ENCODE data around the gene NACA. TPM values are rescaled to one million over a fixed set of nuclear protein-coding genes. Genes with fewer than 3 reads are reported as not detected.

The NACA gene
- total RNA-seq, 4 donors from 2014 or later: 1,156 to 1,436 (median 1,318) TPM

DNA sequence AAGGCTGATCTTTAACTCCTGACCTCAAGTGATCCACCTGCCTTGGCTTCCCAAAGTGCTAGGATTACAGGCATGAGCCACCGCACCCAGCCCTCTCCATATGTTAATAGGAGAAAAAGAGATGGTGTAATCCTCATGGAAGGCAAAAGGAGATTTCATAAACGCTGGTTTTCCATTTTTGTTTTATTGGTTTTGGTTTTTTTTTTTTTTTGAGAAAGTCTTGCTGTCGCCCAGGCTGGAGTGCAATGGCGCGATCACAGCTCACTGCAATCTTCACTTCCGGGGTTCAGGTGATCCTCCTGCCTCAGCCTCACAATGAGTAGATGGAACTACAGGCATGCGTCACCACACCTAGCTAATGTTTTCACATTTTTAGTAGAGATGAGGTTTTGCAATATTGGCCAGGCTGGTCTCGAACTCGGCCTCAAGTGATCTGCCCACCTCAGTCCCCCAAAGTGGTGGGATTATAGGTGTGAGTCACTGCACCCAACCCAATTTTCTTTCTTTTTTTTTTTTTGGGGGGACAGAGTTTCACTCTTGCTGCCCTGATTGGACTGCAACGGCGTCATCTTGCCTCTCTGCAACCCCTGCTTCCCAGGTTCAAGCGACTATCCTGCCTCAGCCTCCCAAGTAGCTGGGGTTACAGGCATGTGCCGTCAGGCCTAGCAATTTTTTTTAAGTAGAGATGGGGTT lies 45.1 kb downstream of the NACA start:
- TF ChIP-seq, protein P1, sequence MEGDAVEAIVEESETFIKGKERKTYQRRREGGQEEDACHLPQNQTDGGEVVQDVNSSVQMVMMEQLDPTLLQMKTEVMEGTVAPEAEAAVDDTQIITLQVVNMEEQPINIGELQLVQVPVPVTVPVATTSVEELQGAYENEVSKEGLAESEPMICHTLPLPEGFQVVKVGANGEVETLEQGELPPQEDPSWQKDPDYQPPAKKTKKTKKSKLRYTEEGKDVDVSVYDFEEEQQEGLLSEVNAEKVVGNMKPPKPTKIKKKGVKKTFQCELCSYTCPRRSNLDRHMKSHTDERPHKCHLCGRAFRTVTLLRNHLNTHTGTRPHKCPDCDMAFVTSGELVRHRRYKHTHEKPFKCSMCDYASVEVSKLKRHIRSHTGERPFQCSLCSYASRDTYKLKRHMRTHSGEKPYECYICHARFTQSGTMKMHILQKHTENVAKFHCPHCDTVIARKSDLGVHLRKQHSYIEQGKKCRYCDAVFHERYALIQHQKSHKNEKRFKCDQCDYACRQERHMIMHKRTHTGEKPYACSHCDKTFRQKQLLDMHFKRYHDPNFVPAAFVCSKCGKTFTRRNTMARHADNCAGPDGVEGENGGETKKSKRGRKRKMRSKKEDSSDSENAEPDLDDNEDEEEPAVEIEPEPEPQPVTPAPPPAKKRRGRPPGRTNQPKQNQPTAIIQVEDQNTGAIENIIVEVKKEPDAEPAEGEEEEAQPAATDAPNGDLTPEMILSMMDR (IDR thresholded peaks at IDR 0.05; ENCODE audit: low read depth): no peak

DNA sequence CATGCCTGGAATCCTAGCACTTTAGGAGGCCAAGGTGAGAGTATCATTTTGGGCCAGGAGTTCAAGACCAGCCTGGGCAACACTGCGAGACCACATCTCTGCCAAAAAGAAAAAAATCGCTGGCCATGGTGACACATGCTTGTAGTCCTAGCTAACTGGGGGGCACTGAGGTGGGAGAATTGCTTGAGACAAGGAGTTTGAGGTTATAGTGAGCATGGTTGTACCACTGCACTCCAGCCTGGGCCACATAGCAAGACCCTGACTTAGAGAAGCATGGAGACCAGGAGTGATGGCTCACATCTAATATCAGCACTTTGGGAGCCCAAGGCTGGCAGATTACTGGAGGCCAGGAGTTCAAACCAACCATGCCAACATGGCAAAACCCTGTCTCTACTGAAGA lies 46.2 kb downstream of the NACA start:
- TF ChIP-seq, protein P1 (IDR thresholded peaks at IDR 0.05; ENCODE audit: low read depth): no peak

DNA sequence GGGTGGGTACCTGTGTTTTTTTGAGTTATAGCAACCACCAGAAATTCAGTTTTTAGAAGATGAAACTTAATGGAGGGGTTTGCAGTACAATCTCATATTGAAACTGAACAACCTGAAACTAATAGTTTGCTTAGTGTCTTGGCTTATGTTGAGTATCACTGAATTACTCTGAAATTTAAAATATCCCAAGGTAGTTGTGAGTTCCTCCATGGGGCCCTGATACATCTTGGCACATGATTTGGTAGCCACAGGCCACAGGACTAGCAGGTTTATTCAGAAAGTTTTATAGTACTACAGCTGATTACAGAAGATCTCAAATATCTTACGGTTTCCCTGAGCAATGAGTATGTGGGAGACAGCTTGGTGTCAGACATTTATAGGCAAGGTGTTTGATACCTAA lies 47.4 kb downstream of the NACA start:
- TF ChIP-seq, protein P1 (IDR thresholded peaks at IDR 0.05; ENCODE audit: low read depth): no peak

DNA sequence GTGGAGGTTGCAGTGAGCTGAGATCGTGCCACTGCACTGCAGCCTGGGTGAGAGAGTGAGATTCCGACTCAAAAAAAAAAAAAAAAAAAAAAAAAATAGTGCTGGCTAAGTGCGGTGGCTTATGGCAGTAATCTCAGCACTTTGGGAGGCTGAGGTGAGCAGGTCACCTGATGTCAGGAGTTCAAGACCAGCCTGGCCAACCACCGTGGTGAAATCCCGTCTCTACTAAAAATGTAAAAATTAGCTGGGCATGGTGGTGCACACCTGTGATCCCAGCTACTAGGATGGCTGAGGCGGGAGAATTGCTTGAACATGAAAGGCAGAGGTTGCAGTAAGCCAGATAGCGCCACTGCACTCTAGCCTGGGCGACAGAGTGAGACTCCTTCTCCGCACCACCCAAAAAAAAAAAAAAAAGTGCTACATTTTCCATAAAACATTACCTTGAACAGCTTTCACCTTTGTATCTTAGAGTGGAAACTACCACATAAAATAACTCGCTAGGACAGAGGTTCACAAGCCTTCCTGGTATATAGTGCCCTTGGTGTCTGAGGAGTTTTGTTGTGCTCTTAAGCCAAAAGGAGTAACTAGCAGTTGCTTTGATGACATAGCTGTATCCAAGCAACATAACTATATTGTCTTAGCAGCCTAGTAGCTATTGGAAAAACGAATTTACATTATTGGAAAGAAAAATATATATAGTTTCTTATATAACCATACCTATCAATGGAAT lies 48.1 kb downstream of the NACA start:
- TF ChIP-seq, protein P1 (IDR thresholded peaks at IDR 0.05; ENCODE audit: low read depth): no peak

DNA sequence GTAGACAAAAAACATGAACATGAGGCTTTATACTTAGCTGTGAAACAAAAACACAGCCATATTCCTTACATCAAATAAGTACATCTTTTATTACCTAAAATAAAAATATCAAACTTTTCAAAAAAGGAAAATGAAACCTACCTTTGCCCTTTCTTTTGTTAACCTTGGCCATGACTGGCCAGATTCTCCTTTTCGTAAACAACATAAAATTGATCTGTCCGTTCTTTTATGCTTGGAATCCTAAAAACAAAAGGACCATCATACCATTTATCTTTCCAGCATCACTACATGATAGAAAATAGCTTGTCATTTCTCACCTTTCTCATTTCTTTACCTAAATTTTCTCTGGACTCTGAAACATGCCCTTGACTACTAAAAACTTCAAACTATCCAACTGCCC lies 53.5 kb downstream of the NACA start:
- TF ChIP-seq, protein P1 (IDR thresholded peaks at IDR 0.05; ENCODE audit: low read depth): no peak

DNA sequence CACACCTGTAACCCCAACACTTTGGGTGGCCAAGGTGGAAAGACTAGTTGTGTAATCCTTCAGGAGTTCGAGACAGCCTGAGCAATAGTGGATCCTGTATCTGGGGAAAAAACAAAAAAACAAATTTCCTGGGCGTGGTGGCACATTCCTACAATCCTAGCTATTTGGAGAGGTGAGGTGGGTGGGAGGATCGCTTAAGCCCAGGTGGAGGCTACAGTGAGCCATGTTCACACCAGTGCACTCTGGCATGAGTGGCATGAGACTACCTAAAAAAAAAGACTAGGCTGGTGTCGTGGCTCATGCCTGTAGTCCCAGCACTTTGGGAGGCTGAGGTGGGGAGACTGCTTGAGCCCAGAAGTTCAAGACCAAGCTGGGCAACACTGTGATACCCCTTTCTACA lies 54.3 kb downstream of the NACA start:
- TF ChIP-seq, protein P1 (IDR thresholded peaks at IDR 0.05; ENCODE audit: low read depth): no peak

DNA sequence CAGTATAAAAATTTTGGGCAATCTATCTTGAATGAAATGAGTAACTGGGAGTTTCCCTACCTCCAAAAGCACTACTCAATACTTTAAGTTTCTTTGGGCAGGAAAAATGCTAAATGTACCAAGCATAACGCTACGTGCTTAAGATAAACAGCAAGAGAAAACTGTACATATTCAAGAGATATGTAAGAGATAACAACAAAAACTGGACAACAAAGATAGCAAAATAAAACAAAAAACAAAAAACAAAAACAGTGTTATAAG lies 57.0 kb downstream of the NACA start:
- TF ChIP-seq, protein P1 (IDR thresholded peaks at IDR 0.05; ENCODE audit: low read depth): no peak

Small RNA genes within 50 kb of the gene (small RNA-seq; reads per million reads assigned to genes)
- not detected for gene RN7SL809P

Other genes starting within 250 kb of the NACA start
- 1 to 10 TPM in 2 of 4 donors, not detected in 2; 1.8 to 3.2 TPM for gene GLS2, start 237.1 kb downstream of the NACA start, total RNA-seq
- 10 to 100 TPM; 22.0 to 49.5 (median 33.0) TPM for gene RBMS2, start 203.5 kb downstream of the NACA start, total RNA-seq
- 100 to 1,000 TPM in 1 of 4 donors, 10 to 100 TPM in 3; 61.9 to 172 (median 82.3) TPM for gene BAZ2A, start 95.0 kb downstream of the NACA start, total RNA-seq
- 100 to 1,000 TPM; 323 to 838 (median 466) TPM for gene ATP5F1B, start 79.3 kb downstream of the NACA start, total RNA-seq
- 100 to 1,000 TPM in 2 of 4 donors, 10 to 100 TPM in 2; 87.4 to 145 (median 96.2) TPM for gene PTGES3, start 37.0 kb downstream of the NACA start, total RNA-seq
- 10 to 100 TPM in 2 of 4 donors, 1 to 10 TPM in 2; 3.4 to 11.7 (median 8.2) TPM for gene PRIM1, start 27.0 kb upstream of the NACA start, total RNA-seq
- gene HSD17B6, start 38.0 kb upstream of the NACA start, total RNA-seq: 1 to 10 TPM in 1 of 4 donors, not detected in 3; 3.1 TPM
- gene SDR9C7, start 209.1 kb upstream of the NACA start, total RNA-seq: not detected
- 1 to 10 TPM in 1 of 4 donors, under 1 TPM in 2, not detected in 1; 0.34 to 1.5 (median 0.66) TPM for gene RDH16, start 232.3 kb upstream of the NACA start, total RNA-seq

Data from subcutaneous adipose tissue (tissue), 4 donors.